T-helper 1 cell treated with Interleukin-12 subunit alpha and Interleukin-12 subunit beta and Interleukin-4 antibody, amounts not matched to agents 30 ng/mL and 1 ng/mL, for 36 hours (primary cell): ENCODE results near the gene TMEM223. TPM values are rescaled to one million over a fixed set of nuclear protein-coding genes. Genes with fewer than 3 reads are reported as not detected.

Experiments used
- intact Hi-C: fragments of 100-400 bp; cut with micrococcal nuclease; formaldehyde crosslinking; loops from one replicate; pipeline ENCODE4 v1.15.1; 2024
- total RNA-seq: library from RNA; stranded (reverse); gene quantifications from 2 replicates; pipeline ENCODE4 v1.2.3, GENCODE V29; 2022

Gene TMEM223
- total RNA-seq, 1 donor from 2014 or later = 18.4 TPM

DNA sequence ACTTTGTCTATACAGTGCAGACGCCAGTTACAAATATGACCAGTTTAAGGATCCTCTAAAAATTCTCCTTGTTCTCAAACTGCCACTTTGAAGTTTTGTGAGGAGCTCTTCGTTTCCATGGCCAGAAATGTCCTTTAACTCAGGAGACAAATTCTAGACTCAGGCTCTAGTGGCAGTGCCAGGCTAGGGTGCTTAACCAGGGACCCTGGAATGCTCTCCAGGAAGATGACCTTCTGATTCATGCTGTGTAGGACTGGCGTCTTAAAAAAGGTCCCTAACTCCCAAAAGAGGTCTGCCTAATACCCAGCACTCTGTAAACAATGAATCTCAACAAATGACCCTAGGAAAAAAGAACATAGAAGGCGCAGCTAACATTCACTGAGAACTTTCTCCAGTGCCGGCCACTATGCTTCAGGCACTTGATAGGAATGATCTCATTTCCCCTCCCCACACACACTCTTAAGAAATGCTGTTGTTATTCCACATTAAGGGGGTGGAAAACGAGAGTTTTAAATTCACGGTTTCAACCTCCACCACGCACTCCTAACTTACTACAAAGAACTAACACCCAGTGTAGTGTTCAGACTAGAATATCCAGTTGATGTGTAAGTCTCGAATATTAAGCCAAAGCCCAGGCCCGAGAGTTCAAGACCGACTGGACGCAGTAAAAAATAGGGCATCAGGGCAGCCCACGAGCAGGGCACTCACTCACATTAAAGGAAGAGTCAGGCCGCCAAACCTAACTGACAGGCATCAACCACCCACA, 12.7 kb upstream of the TMEM223 start:
- intact Hi-C loops = loop anchor here (1.0 to 2.0 kb wide), 14 partner anchors 8 to 158 kb away; partner anchors contain the start of genes GANAB, POLR2G, STX5 and TAF6L

DNA sequence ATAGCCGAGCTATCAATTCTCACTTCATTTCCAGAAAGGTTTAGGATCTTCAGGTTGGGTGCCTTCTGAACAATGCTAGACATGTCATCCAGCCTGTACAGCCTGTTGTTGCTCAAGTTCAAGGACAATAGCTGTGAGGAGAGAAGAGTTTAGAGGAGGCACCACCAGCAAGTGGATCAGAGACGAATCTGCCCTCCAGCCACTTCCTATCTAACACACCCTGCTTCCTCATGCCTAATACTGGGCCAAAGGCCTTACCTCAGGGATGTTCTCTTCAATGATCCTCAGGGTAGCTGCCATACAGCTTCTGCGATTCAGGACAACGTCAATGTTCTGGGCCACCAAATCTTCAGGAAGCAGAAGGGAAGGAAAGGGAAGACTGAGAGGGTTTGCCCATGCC, 9.3 kb upstream of the TMEM223 start:
- intact Hi-C loops = no loop called here

DNA sequence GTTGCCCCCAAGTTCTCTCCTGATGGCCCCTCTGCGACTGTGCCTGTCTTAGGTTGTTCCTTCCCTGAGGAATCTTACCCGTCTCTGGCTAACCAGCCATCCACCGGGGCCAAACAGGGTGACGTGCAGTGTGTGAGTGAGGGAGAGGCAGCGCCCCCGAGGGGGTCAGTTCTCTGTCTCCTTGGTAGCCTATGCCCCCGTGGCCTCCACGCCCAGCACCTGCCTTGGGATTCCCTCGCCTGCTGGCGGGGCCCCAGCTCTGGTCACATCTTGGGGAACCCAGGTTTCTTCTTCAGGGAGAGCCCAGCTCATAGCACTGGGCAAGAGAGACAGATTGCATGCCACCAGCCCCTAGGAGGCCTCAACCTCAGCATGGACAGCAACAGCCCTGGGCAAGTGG, 7.7 kb upstream of the TMEM223 start:
- intact Hi-C loops = no loop called here

DNA sequence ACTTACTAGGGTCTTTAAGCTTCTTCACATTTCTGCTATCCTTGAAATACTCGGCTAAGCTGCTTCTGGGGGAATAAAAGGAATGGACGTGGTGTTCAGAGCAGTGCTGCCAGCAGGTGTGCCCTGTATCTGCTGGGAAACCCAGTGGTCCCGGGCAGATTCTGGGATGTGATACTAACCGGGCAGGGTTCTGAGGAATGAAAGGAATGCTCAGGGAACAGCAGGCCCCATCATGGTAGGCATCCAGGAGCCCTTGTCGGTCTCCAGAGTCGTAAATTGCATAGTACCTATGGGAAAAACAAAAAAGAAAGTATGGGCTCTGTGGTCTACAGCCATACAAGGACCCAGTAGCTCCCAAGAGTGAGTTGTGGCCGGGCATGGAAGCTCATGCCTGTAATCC, 4.5 kb upstream of the TMEM223 start:
- intact Hi-C loops = loop anchor here (1.0 kb wide), 1 partner anchor 8 kb away; no protein-coding TSS in a partner anchor

DNA sequence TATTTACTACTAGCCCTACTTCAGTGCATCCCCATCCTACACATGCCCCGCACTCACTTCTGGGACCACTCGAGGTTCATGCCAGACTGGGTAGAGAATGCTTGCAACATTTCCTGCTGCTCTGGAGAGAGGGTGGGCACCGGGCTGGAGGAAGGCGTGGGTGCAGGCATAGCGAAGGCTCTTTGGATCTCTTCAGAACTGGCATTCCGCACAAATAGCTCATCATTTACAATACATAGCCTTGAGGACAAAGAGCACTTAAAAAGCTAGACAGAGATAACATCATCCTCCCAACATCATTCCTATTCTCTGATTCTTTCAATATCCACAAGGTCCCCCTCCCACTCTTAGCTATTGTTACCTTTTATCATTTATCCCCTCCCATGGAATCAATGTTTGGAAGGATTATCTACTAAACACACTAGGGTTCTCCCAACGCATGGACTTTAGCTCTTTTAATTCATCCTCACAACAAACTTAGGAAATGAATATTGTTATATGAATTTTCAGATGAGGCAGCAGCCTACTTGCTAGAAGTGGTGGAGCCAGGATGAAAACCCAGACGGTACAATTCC, 2.5 kb upstream of the TMEM223 start:
- intact Hi-C loops = no loop called here

DNA sequence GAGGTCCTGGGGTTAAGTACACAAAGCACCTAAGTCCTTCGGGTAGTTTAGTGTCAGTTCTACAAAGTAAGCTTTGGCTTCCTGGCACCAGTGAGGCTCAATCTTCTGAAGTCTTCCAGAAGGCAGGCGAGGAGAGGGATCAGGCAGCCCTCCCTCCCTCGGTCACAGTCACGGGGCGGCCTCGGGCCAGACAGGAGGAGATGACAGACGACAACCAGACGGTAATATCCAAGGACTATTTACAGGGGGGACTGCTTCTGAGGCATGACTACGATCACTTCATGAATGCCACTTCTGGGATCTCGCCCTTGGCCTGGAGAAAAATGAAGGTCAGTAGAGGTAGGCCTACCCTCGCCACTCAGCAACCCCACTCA, 383 bp upstream of the TMEM223 start:
- intact Hi-C loops = loop anchor here (1.0 kb wide), 6 partner anchors 13 to 88 kb away; partner anchors contain the start of genes HNRNPUL2, NXF1, SLC3A2 and STX5

DNA sequence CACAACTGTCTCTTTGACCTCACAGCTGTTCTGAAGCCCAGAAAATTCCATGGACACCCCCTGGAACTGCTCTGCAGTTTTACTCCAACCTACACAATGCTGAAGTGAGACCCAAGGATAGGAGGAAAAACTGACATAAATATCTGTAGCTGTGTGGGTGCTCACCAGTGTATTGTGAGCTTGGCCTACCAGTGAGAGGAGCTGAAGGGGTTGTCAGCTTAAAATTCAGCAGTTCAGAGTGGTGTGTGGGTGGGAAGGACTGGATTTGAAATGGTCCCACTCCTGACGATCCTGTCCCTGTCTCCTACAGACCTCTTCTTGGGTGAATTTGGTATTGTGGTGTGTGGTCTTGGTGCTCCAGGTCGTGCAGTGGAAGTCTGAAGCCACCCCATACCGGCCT, 2.2 kb downstream of the TMEM223 start:
- intact Hi-C loops = no loop called here

DNA sequence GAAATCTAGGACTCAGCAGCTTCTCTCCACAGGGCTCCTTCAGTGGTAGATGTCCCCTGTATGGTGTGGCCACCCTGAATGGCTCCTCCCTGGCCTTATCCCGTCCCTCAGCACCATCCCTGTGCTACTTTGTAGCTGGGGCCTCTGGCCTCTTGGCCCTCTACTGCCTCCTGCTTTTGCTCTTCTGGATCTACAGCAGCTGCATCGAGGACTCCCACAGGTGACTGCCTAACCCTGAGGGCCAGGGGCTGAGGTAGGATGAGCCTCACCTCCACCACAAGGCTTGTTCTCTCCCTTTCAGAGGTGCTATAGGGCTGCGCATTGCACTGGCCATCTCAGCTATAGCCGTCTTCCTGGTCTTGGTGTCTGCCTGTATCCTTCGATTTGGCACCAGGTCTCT, 2.8 kb downstream of the TMEM223 start:
- intact Hi-C loops = no loop called here

DNA sequence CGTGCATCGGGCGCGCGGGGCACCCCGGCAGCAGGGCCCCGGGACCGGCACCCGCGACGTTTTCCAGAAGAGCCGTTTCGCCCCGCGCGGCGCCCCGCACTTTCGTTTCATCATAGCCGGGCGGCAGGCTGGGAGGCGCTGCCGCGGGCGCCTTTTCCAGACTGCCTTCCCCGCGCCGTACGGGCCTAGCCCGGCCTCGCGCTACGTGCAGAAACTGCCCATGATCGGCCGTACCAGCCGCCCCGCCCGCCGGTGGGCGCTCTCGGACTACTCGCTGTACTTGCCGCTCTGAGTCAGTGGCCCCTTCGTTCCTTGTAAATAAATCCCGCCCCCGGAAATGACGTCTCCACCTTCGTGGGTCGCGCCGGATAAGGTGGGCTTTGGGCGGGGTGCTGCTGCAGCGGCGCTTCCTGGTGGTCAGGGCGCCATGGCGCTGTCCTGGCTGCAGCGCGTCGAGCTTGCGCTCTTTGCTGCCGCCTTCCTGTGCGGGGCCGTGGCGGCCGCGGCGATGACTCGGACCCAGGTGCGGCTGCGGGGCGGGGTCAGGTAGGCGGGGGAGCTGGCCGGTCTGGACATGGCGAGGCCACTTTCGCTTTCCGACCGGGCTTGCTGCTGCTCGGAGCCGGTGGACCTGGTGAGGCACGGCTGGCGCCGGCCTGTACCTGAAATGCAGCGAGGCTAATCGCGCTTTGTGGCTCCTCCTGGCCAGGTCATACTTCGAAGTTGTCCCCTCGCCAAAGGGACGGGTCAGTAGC, 4.6 kb downstream of the TMEM223 start, which contains the start of gene TMEM179B:
TMEM179B (plus strand) TSS at position 398 of the 755 bp plus-strand sequence; CDS start at position 428, 30 bp downstream.
- intact Hi-C loops = loop anchor here (1.0 to 2.0 kb wide), 11 partner anchors 16 to 188 kb away; partner anchors contain the start of genes NXF1, POLR2G, STX5 and TAF6L

DNA sequence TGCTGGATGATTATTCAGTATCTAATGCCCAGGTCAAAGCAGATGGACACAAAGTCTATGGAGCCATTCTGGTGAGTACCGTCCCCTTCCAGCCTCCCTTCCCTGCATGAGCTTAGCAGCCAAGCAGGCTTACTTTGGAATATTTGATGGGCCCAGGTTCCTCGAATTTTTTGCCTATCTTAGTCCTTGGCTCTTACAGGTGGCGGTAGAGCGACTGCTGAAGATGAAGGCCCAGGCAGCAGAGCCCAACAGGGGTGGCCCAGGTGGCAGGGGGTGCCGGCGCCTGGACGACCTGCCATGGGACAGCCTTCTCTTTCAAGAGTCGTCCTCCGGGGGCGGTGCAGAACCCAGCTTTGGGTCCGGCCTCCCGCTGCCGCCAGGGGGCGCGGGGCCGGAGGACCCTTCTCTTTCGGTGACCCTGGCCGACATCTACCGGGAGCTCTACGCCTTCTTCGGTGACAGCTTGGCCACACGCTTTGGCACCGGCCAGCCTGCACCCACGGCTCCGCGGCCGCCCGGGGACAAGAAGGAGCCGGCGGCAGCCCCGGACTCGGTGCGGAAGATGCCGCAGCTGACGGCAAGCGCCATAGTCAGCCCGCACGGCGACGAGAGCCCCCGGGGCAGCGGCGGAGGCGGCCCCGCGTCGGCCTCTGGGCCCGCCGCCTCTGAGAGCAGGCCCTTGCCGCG, 5.3 kb downstream of the TMEM223 start:
- intact Hi-C loops = loop anchor here (1.0 to 2.0 kb wide), 11 partner anchors 15 to 188 kb away; partner anchors contain the start of genes NXF1, POLR2G, STX5 and TAF6L

DNA sequence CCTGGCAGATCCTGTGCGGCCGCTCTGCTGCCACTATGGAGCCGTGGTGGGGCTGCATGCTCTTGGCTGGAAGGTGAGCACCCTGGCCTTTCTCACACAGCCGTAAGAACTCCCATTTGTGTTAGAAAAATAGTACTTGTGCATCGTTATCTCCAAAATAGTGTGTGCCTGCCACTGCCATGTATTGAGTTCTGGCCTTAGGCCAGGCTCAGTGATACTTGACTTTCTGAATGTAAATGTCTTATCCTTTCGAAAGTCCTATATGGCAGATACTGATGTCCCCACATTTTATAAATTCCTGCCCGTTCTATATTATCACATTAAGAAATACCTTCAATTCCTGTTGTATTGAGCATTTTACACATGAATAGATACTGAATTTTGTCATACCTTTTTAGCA, 9.1 kb downstream of the TMEM223 start:
- intact Hi-C loops = no loop called here

DNA sequence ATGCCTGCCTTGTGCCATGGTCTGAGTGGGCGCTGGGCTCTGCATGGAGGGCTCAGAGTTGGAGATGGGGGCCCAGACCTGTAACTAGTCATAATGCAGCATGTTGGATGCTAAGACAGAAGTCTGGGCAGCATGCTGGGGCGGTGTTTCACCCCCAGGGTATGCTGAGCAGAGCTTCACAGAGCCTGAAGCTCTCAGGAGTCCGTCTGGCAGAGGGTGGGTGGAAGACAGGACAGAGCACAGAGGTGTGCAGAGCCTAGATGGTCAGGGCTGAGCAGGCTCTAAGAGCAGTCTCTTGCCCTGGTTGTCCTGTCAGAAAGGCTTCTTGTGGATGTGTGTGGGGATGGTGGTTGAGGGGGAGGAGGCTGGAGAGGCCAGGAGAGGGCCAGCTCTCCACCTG, 13.4 kb downstream of the TMEM223 start:
- intact Hi-C loops = no loop called here

DNA sequence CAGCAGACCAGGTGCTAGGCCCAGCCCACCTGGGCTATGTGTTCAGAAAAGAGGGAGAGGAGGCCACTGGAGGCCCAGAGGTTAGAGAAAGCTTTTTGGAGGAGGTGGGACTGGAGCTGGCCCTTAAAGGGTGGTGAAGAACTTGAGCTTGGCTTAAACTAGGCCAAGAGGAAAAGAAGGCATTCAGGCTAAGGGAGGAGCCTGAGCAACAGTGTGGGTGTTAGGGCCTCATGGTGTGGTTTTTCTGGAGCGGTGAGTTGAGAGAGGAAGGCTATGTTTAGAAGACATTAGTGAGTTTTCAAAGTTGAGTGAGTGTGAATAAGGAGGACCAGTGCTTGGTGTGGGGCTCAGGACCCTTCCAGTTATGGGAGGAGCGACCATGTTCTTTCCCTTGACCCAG, 14.4 kb downstream of the TMEM223 start:
- intact Hi-C loops = no loop called here

DNA sequence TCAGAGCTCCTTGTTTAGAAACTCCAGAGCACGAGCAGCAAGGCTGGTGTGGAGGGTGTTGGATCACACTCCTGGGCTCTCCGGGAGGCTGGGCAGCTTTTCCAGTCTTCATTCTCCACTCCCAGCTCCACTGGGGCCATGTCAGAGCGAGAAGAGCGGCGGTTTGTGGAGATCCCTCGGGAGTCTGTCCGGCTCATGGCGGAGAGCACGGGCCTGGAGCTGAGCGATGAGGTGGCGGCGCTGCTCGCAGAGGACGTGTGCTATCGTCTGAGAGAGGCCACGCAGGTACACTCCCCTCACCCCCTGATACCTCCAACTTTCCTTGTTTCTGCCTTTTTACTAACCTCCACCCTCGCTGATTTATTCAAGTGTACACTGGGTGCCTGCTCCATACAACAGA, 16.2 kb downstream of the TMEM223 start:
- intact Hi-C loops = no loop called here

DNA sequence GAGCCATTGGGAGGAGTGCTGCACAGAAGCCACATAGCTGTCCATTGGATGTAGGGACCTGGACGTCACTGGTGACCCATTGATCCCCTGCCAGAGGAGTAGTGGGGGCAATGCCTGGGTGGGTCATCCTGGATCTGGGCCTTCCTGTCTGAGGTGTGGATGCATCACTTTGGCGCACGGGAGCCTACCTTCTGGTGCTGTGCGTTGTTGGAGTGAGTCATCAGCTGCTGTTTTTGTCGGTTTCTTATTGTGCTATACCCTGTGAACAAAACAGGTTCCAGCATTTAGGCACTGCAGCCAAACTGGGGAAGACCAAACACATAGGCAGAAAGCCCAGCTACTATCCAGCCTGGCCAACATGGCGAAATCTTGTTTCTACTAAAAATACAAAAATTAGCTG, 17.4 kb downstream of the TMEM223 start:
- intact Hi-C loops = loop anchor here (5.0 kb wide), 1 partner anchor 162 kb away; the partner anchor contains the start of genes EML3 and ROM1

DNA sequence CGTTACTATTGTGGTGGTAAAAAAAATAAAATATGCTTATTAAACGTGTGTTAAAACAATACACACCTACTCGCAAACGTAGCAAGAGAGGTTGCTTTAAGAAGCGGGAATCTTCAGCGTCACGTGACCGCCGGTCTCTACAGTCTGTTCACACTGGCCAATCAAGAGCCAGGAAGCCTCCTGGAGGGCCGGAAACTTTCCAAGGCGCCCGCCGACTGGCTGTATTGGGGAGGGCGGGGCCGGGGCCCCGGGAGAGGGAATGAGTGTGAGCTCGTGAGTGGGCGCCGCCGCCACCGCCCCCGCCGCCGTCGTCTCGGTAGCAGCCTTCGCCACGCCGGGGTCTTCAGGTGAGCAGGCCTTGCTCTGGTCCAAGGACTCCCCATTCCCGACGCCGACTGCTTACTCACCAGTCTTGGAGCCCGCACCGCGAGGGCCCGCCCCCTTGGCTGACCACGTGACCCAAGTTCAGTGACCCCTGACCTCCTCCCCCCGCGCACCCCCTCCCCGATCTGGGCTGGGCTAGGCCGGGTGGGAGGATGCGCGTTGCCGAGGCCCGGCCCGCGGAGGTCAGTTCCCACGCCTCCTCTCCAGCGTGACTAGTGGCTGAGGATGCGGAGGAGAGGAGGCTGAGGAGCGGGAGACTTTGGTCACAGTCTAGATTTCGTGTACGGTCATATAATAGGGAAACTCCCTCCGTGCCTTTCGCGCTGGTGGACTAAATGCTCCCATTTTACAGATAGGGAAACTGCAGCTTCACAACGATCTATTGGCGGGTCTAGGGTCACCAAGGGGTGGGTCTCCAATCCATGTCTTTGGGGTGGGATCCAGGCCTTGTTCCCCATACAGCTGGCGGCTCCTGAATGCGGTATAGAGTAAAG, 20.4 kb downstream of the TMEM223 start, which contains the start of gene TAF6L:
TAF6L (plus strand) TSS at position 253 of the 878 bp plus-strand sequence. CDS start 4,388 bp downstream, outside the sequence.
- intact Hi-C loops = loop anchor here (1.0 to 5.0 kb wide), 17 partner anchors 10 to 197 kb away; partner anchors contain the start of genes EML3, HNRNPUL2, NXF1 and POLR2G

DNA sequence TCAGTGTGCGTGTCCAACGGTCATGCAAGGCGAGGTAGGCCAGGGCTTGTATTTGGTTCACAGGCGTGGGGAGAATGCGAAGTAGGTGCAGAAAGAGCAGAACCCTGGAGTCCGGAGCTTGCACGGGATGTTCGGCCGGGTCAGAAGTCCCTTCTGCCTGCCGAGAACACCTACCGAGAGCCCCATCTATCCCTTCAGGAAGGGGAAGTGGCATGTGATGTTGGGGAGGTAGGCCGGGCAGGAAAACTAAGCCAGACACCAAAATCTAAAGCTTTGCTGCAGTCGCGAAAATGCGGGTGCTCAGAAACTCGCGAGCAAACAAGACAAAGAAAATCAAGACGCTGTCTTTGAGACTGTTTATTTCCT, 21.0 kb downstream of the TMEM223 start:
- intact Hi-C loops = loop anchor here (1.0 to 5.0 kb wide), 17 partner anchors 9 to 196 kb away; partner anchors contain the start of genes EML3, HNRNPUL2, NXF1 and POLR2G

DNA sequence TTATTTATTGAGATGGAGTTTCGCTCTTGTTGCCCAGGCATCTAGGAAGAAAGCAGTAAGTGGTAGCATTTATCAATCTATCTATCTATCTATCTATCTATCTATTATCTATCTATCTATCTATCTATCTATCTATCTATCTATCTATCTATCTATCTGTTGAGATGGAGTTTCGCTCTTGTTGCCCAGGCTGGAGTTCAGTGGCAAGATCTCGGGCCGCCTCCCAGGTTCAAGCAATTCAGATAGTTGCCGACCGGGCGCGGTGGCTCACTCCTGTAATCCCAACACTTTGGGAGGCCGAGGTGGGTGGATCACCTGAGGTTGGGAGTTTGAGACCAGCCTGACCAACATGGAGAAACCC, 31.0 kb downstream of the TMEM223 start:
- intact Hi-C loops = loop anchor here (1.0 to 2.0 kb wide), 8 partner anchors 8 to 170 kb away; partner anchors contain the start of genes NXF1, TAF6L, TMEM179B and TTC9C

DNA sequence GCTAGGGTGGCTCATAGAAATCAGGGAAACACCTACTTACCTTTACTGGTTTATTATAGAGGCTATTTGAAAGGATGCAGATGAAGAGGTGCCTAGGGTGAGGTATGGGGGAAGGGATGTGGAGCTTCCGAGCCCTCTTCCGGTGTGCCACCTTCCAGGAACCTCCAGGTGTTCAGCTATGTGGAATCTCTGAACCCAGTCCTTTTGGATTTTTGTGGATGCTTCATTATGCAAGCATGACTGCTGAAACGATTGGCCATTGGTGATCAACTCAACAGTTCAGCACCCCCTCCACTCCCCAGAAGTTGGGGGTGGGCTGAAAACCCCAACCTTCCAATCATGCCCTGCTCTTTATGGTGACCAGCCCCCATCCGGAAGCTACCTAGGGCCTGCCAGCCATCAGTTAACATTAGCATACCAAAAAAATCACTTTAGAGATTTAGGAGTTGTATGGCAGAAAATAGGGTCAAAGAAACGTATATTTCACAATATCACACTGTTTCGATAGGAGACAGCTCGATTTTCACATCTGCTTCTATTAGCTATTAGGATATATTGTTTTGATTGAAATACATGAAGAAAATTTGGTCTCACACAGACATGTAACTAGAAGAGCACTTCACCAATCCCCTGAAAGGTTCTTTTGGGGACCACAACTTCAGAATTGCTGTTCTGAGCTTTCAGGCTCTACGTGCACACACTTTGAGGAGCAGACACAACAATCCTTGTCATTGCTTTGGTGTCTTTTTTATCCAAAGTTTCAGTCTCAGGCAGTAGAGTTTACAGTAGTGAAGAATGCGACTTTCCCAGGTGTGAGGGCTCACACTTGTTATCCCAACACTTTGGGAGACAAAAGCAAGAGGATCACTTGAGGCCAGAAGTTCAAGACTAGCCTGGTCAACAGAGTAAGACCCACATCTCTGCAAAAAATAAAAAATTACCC, 33.7 kb downstream of the TMEM223 start:
- intact Hi-C loops = no loop called here
